ENCODE measurements around the gene FHOD3. TPM values are rescaled to one million over a fixed set of nuclear protein-coding genes. Genes with fewer than 3 reads are reported as not detected.
A peak's percentile ranks its signal among the peaks of the same experiment; 100 is the strongest.

Gene FHOD3
- total RNA-seq, 1 donor from 2014 or later, result 5.9 TPM

DNA sequence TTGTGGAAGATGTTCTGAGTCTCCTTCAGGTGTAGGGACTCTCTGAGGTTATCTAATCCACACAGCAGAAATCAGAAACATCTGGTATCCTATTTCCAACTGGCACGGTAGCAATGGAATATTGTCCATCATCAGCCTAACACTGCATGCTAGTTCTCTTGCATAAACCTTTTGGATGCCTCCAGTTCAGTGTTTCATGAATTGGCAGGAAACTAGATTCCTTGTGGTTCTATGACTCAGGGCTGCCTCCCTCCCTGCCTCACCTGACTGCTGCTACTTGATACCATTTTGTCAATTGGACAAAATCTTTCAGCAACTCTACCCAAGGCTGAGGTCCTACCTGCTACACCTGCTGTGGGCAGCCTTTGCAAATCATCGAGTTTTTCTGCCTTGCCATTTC lies 400.4 kb downstream of the FHOD3 start:
- DNase-seq (ENCODE audit: low read depth), result peak; percentile 96

DNA sequence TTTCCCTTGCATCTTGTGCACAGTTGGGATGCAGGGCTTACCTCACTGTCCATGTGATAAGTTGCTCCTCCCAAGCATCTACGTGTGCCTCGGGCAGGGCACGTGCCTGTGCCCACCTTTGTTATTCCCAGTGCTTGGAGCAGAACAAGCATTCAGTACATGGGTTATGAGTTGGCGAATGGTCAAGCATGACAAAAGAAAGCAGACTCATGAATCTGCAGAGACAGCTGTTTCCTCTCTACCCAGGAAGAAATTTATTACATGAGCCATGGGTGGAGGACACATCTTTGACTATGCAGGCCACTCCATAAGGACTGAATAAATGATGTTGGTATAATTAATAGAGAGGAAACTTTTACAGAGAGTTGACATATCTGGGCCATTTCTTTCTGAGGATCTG lies 403.4 kb downstream of the FHOD3 start:
- DNase-seq (ENCODE audit: low read depth), result no peak
- H3K79me2 ChIP-seq (ENCODE audit: insufficient read depth, low read length), result no peaks in the 10 kb centered on the region
- no peaks in the 10 kb centered on the region for H4K20me1 ChIP-seq (ENCODE audit: insufficient read depth, low read length)
- TF ChIP-seq, protein P1, sequence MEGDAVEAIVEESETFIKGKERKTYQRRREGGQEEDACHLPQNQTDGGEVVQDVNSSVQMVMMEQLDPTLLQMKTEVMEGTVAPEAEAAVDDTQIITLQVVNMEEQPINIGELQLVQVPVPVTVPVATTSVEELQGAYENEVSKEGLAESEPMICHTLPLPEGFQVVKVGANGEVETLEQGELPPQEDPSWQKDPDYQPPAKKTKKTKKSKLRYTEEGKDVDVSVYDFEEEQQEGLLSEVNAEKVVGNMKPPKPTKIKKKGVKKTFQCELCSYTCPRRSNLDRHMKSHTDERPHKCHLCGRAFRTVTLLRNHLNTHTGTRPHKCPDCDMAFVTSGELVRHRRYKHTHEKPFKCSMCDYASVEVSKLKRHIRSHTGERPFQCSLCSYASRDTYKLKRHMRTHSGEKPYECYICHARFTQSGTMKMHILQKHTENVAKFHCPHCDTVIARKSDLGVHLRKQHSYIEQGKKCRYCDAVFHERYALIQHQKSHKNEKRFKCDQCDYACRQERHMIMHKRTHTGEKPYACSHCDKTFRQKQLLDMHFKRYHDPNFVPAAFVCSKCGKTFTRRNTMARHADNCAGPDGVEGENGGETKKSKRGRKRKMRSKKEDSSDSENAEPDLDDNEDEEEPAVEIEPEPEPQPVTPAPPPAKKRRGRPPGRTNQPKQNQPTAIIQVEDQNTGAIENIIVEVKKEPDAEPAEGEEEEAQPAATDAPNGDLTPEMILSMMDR (IDR thresholded peaks at IDR 0.05; ENCODE audit: insufficient read depth, low read depth, low read length), result no peak
- no peak for TF ChIP-seq EZH2 (IDR thresholded peaks at IDR 0.05; ENCODE audit: insufficient read depth, low read length)
- no peak overlapping the region for H3K4me3 Mint-ChIP-seq (ENCODE audit: unreplicated experiment)
- FAIRE-seq, result no peak
- H3K27ac ChIP-seq (ENCODE audit: low read depth, low read length), result no peak overlapping the region
- H2AFZ ChIP-seq (ENCODE audit: low read depth, low read length), result no peak overlapping the region
- H3K9ac ChIP-seq (ENCODE audit: low read length), result no peak overlapping the region
- H3K9me3 Mint-ChIP-seq (ENCODE audit: unreplicated experiment), result peaks cover 7% of the 10 kb centered on the region
- H3K4me3 ChIP-seq (ENCODE audit: insufficient read depth, low read depth, low read length), result no peak overlapping the region
- peaks cover 15% of the 10 kb centered on the region for H3K4me1 ChIP-seq (ENCODE audit: insufficient read depth, low read length)
- H3K27me3 Mint-ChIP-seq (ENCODE audit: low read depth, unreplicated experiment), result peaks cover 25% of the 10 kb centered on the region
- no peak overlapping the region for H3K27ac Mint-ChIP-seq (ENCODE audit: unreplicated experiment)
- H3K36me3 ChIP-seq (ENCODE audit: insufficient read depth, low read length), result no peaks in the 10 kb centered on the region
- H3K4me1 Mint-ChIP-seq (ENCODE audit: low read depth, unreplicated experiment), result peaks cover 3% of the 10 kb centered on the region
- H3K27me3 ChIP-seq (ENCODE audit: insufficient read depth, low read length), result no peaks in the 10 kb centered on the region
- H3K9me3 ChIP-seq (ENCODE audit: insufficient read depth, low read depth, low read length), result no peaks in the 10 kb centered on the region
- no peak overlapping the region for H3K4me2 ChIP-seq (ENCODE audit: low read length)
- peaks cover 8% of the 10 kb centered on the region for H3K36me3 Mint-ChIP-seq (ENCODE audit: low read depth, unreplicated experiment)

More for the DNA sequence above, 400.4 kb downstream of the FHOD3 start:
- Mint-ChIP-seq H3K4me3 (ENCODE audit: unreplicated experiment) (no peak overlapping the region), H3K27me3 (ENCODE audit: low read depth, unreplicated experiment) (peaks cover 7% of the 10 kb centered on the region), H3K36me3 (ENCODE audit: low read depth, unreplicated experiment) (peaks cover 6% of the 10 kb centered on the region), H3K9me3 (ENCODE audit: unreplicated experiment) (peaks cover 2% of the 10 kb centered on the region), H3K4me1 (ENCODE audit: low read depth, unreplicated experiment) (no peaks in the 10 kb centered on the region), H3K27ac (ENCODE audit: unreplicated experiment) (no peak overlapping the region)
- no peaks in the 10 kb centered on the region for H3K9me3 ChIP-seq (ENCODE audit: insufficient read depth, low read depth, low read length)
- TF ChIP-seq, protein P1 (IDR thresholded peaks at IDR 0.05; ENCODE audit: insufficient read depth, low read depth, low read length), result no peak
- TF ChIP-seq EZH2 (IDR thresholded peaks at IDR 0.05; ENCODE audit: insufficient read depth, low read length), result no peak
- H2AFZ ChIP-seq (ENCODE audit: low read depth, low read length), result no peak overlapping the region
- peak; percentile 95 for FAIRE-seq
- H3K27ac ChIP-seq (ENCODE audit: low read depth, low read length), result no peak overlapping the region
- H3K27me3 ChIP-seq (ENCODE audit: insufficient read depth, low read length), result no peaks in the 10 kb centered on the region
- no peak overlapping the region for H3K9ac ChIP-seq (ENCODE audit: low read length)
- H3K36me3 ChIP-seq (ENCODE audit: insufficient read depth, low read length), result no peaks in the 10 kb centered on the region
- H3K79me2 ChIP-seq (ENCODE audit: insufficient read depth, low read length), result no peaks in the 10 kb centered on the region
- H3K4me3 ChIP-seq (ENCODE audit: insufficient read depth, low read depth, low read length), result no peak overlapping the region
- H3K4me1 ChIP-seq (ENCODE audit: insufficient read depth, low read length), result peaks cover 16% of the 10 kb centered on the region
- no peak overlapping the region for H3K4me2 ChIP-seq (ENCODE audit: low read length)
- H4K20me1 ChIP-seq (ENCODE audit: insufficient read depth, low read length), result no peaks in the 10 kb centered on the region

DNA sequence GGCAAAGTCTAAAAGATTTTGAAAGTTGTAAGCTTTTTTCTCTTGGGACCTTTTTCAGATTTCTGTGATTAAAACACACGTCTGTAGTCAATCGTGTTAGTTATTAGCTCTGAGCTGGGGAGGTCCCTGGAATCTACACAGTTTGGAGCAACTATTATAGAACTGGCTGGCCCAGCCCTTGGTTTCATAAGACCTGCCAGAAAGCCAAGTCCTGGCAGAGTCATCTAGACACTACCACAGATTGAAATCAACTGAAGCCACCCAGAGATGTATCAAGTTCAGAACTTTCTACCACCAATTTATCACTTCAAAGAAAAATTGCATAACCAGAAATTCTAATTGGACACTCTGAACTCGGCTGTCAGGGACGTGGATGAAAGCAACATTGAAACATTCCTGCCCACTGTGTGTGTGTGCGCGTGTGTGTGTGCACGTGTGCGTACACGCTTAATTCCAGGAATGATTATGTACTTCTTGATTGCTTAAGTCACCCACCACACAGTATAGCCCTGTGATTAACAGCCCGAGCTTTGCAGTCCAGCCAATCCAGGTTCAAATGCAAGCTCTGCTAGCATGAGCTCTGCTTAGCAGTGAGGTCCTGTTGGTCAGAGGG lies 405.0 kb downstream of the FHOD3 start:
- no peak overlapping the region for H2AFZ ChIP-seq (ENCODE audit: low read depth, low read length)
- H3K27me3 Mint-ChIP-seq (ENCODE audit: low read depth, unreplicated experiment), result peaks cover 25% of the 10 kb centered on the region
- no peaks in the 10 kb centered on the region for H3K9me3 ChIP-seq (ENCODE audit: insufficient read depth, low read depth, low read length)
- H3K4me2 ChIP-seq (ENCODE audit: low read length), result no peak overlapping the region
- no peaks in the 10 kb centered on the region for H3K36me3 ChIP-seq (ENCODE audit: insufficient read depth, low read length)
- TF ChIP-seq, protein P1 (IDR thresholded peaks at IDR 0.05; ENCODE audit: insufficient read depth, low read depth, low read length), result no peak
- no peak for TF ChIP-seq EZH2 (IDR thresholded peaks at IDR 0.05; ENCODE audit: insufficient read depth, low read length)
- H3K27ac Mint-ChIP-seq (ENCODE audit: unreplicated experiment), result no peak overlapping the region
- FAIRE-seq (no peak), DNase-seq (ENCODE audit: low read depth) (no peak)
- H3K36me3 Mint-ChIP-seq (ENCODE audit: low read depth, unreplicated experiment), result peaks cover 8% of the 10 kb centered on the region
- H3K27ac ChIP-seq (ENCODE audit: low read depth, low read length), result no peak overlapping the region
- no peak overlapping the region for H3K9ac ChIP-seq (ENCODE audit: low read length)
- no peak overlapping the region for H3K4me3 Mint-ChIP-seq (ENCODE audit: unreplicated experiment)
- no peak overlapping the region for H3K4me3 ChIP-seq (ENCODE audit: insufficient read depth, low read depth, low read length)
- H3K4me1 ChIP-seq (ENCODE audit: insufficient read depth, low read length), result peaks cover 21% of the 10 kb centered on the region
- no peaks in the 10 kb centered on the region for H4K20me1 ChIP-seq (ENCODE audit: insufficient read depth, low read length)
- peaks cover 5% of the 10 kb centered on the region for H3K4me1 Mint-ChIP-seq (ENCODE audit: low read depth, unreplicated experiment)
- H3K9me3 Mint-ChIP-seq (ENCODE audit: unreplicated experiment), result peaks cover 7% of the 10 kb centered on the region
- H3K27me3 ChIP-seq (ENCODE audit: insufficient read depth, low read length), result no peaks in the 10 kb centered on the region
- no peaks in the 10 kb centered on the region for H3K79me2 ChIP-seq (ENCODE audit: insufficient read depth, low read length)
